HepG2 (cell line): Measurements from ENCODE around the gene CCDC201. TPM values are rescaled to one million over a fixed set of nuclear protein-coding genes. Genes with fewer than 3 reads are reported as not detected.

Experiments used
- ARNT ChIP-seq: fragments of 450-650 bp; IDR thresholded peaks from 2 replicates; pipeline ENCODE4 v1.6.1; 2017
- ATM ChIP-seq: fragments of 450-650 bp; IDR thresholded peaks from 2 replicates; pipeline ENCODE4 v1.7.1; 2017; ENCODE audit warnings: mild to moderate bottlenecking, borderline replicate concordance
- ATRX ChIP-seq: sonication (generic); formaldehyde crosslinking; IDR thresholded peaks from 2 replicates; pipeline ENCODE4 v1.4.0; 2020; ENCODE audit warnings: missing genetic modification reagents, borderline replicate concordance
- GABPB1 ChIP-seq: IDR thresholded peaks from 2 replicates; pipeline ENCODE4 v1.6.1; 2016; ENCODE audit warnings: mild to moderate bottlenecking, missing genetic modification reagents, moderate library complexity, missing compliant biosample characterization
- HDAC6 ChIP-seq: fragments of 200-600 bp; sonication (generic); IDR thresholded peaks from 2 replicates; pipeline ENCODE4 v1.7.0; 2017; ENCODE audit warnings: mild to moderate bottlenecking, antibody characterized with exemption, low read length, low read depth
- HMGXB3 ChIP-seq: sonication (generic); formaldehyde crosslinking; IDR thresholded peaks from 2 replicates; pipeline ENCODE4 v1.4.0; 2020; ENCODE audit warnings: missing genetic modification reagents, borderline replicate concordance
- NR2F6 ChIP-seq, 2 experiments: IDR thresholded peaks; 2 replicates each; pipeline ENCODE4 v1.6.1; 2016; ENCODE audit warnings: antibody characterized with exemption in 1 of 2, mild to moderate bottlenecking in 1 of 2
- RFX1 ChIP-seq: fragments of 450-650 bp; IDR thresholded peaks from 2 replicates; pipeline ENCODE4 v1.6.1; 2017
- SMARCC2 ChIP-seq: fragments of 450-650 bp; IDR thresholded peaks from 2 replicates; pipeline ENCODE4 v1.6.1; 2017; ENCODE audit warnings: antibody characterized with exemption, mild to moderate bottlenecking
- ZBTB3 ChIP-seq: sonication (generic); formaldehyde crosslinking; IDR thresholded peaks from 2 replicates; pipeline ENCODE4 v1.4.0; 2020; ENCODE audit warnings: low read depth, mild to moderate bottlenecking, moderate library complexity, missing genetic modification reagents, borderline replicate concordance
- ZMAT3 ChIP-seq: sonication (generic); formaldehyde crosslinking; conservative IDR thresholded peaks from 2 replicates; pipeline ENCODE4 v1.7.0; 2021; ENCODE audit warnings: missing genetic modification reagents
- ZNF34 ChIP-seq: sonication (generic); formaldehyde crosslinking; IDR thresholded peaks from 2 replicates; pipeline ENCODE4 v1.4.0; 2020; ENCODE audit warnings: mild to moderate bottlenecking, missing genetic modification reagents, borderline replicate concordance
- ZNF431 ChIP-seq: sonication (generic); formaldehyde crosslinking; IDR thresholded peaks from 2 replicates; pipeline ENCODE4 v1.9.0; 2022; ENCODE audit warnings: missing genetic modification reagents, low read depth, mild to moderate bottlenecking, borderline replicate concordance
- ZNF432 ChIP-seq: sonication (generic); formaldehyde crosslinking; IDR thresholded peaks from 2 replicates; pipeline ENCODE4 v1.5.0; 2020; ENCODE audit warnings: missing genetic modification reagents, mild to moderate bottlenecking, borderline replicate concordance
- ZNF781 ChIP-seq: sonication (generic); formaldehyde crosslinking; IDR thresholded peaks from 2 replicates; pipeline ENCODE4 v1.5.1; 2020; ENCODE audit warnings: borderline replicate concordance, mild to moderate bottlenecking, missing genetic modification reagents; ENCODE audit errors: not compliant biosample characterization
- ZSCAN22 ChIP-seq: sonication (generic); formaldehyde crosslinking; IDR thresholded peaks from 2 replicates; pipeline ENCODE4 v1.4.0; 2020; ENCODE audit warnings: mild to moderate bottlenecking, missing genetic modification reagents
- polyA plus RNA-seq, 8 experiments: library from polyadenylated mRNA; depleted of rRNA in 3 of 8; stranded (reverse) in 7 of 8; unstranded in 1 of 8; fragments of >200 nt; fragmentation: Illumina TruSeq in 4 of 8; extraction: Trizol in 4 of 8; gene quantifications; 2 replicates each; pipeline versions ENCODE4 v1.2.1 to v1.2.3, GENCODE V29; 2011 to 2016; ENCODE audit warnings: low read depth in 4 of 8, missing spikeins in 1 of 8, mixed read lengths in 1 of 8; ENCODE audit not compliant: insufficient read depth in 1 of 8
- total RNA-seq, 5 experiments: library from RNA; depleted of rRNA; stranded (reverse); fragments of >200 nt; fragmentation: Illumina TruSeq; extraction: Trizol; gene quantifications; 2 replicates each; pipeline ENCODE4 v1.2.3, GENCODE V29; 2016; ENCODE audit warnings: low read depth in 1 of 5
- TF ChIP-seq, protein P1 (sequence below), 2 experiments: sonication (generic) in 1 of 2; formaldehyde crosslinking in 1 of 2; IDR thresholded peaks; 2 replicates each; pipeline versions ENCODE4 v1.4.0 to v1.6.1; 2016 to 2020; ENCODE audit warnings: borderline replicate concordance in 1 of 2, low read depth in 1 of 2, mild to moderate bottlenecking in 1 of 2, missing genetic modification reagents in 1 of 2
- TF ChIP-seq, protein P2 (sequence below): IDR thresholded peaks from 2 replicates; pipeline ENCODE4 v1.6.1; 2018; ENCODE audit warnings: missing genetic modification reagents, mild to moderate bottlenecking, missing compliant biosample characterization

Gene CCDC201
- total and polyA plus RNA-seq, 2 of the 13 experiments (the other 11 are each of a cell fraction or from before 2014, with no cell fraction given) = 0.92 TPM; not detected in 1

GRCh38 chr7:45888185-45888992 lies 15.5 kb upstream of the CCDC201 start, which contains the start of gene IGFBP1 (continued):
- no peak; the same call in none of the 2 replicates for TF ChIP-seq ZNF34
- TF ChIP-seq, protein P1, sequence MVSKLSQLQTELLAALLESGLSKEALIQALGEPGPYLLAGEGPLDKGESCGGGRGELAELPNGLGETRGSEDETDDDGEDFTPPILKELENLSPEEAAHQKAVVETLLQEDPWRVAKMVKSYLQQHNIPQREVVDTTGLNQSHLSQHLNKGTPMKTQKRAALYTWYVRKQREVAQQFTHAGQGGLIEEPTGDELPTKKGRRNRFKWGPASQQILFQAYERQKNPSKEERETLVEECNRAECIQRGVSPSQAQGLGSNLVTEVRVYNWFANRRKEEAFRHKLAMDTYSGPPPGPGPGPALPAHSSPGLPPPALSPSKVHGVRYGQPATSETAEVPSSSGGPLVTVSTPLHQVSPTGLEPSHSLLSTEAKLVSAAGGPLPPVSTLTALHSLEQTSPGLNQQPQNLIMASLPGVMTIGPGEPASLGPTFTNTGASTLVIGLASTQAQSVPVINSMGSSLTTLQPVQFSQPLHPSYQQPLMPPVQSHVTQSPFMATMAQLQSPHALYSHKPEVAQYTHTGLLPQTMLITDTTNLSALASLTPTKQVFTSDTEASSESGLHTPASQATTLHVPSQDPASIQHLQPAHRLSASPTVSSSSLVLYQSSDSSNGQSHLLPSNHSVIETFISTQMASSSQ (IDR thresholded peaks at IDR 0.05; ENCODE audit: low read depth) = peak; percentile 97
- TF ChIP-seq, protein P1 (CRISPR knock-in tag; IDR thresholded peaks at IDR 0.05; ENCODE audit: borderline replicate concordance) = peak; percentile 98
- TF ChIP-seq ZNF431 (CRISPR knock-in tag) = peak; percentile 93; the same call in 1 of the 2 replicates
- TF ChIP-seq RFX1 = peak; percentile 61
- no peak for TF ChIP-seq ARNT
- peak; percentile 94 for TF ChIP-seq ZMAT3 (CRISPR knock-in tag)
- no peak for TF ChIP-seq ATRX (CRISPR knock-in tag)
- no peak for TF ChIP-seq HDAC6
- no peak for TF ChIP-seq ATM
- TF ChIP-seq HMGXB3 (CRISPR knock-in tag) = peak; percentile 91
- 0 out of 2 replicates have a peak, but pooled peaks have one; percentile 85 for TF ChIP-seq ZNF432 (CRISPR knock-in tag)
- peak; percentile 77 for TF ChIP-seq GABPB1
- TF ChIP-seq SMARCC2 = no peak
- TF ChIP-seq ZSCAN22 (CRISPR knock-in tag) = no peak
- peak; percentile 90 for TF ChIP-seq ZNF781
- TF ChIP-seq, protein P2, sequence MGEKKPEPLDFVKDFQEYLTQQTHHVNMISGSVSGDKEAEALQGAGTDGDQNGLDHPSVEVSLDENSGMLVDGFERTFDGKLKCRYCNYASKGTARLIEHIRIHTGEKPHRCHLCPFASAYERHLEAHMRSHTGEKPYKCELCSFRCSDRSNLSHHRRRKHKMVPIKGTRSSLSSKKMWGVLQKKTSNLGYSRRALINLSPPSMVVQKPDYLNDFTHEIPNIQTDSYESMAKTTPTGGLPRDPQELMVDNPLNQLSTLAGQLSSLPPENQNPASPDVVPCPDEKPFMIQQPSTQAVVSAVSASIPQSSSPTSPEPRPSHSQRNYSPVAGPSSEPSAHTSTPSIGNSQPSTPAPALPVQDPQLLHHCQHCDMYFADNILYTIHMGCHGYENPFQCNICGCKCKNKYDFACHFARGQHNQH = peak; percentile 91
- peak; percentile 14; the same call in 1 of the 2 replicates for TF ChIP-seq NR2F6 (IDR thresholded peaks at IDR 0.05)
- TF ChIP-seq NR2F6 (CRISPR knock-in tag; IDR thresholded peaks at IDR 0.05) = no peak; the same call in none of the 2 replicates
- TF ChIP-seq ZBTB3 (CRISPR knock-in tag) = no peak
